ENCODE results near the gene PHF20. TPM values are rescaled to one million over a fixed set of nuclear protein-coding genes. Genes with fewer than 3 reads are reported as not detected.

PHF20 gene
- total RNA-seq, 1 donor from 2014 or later, result 109 TPM

DNA sequence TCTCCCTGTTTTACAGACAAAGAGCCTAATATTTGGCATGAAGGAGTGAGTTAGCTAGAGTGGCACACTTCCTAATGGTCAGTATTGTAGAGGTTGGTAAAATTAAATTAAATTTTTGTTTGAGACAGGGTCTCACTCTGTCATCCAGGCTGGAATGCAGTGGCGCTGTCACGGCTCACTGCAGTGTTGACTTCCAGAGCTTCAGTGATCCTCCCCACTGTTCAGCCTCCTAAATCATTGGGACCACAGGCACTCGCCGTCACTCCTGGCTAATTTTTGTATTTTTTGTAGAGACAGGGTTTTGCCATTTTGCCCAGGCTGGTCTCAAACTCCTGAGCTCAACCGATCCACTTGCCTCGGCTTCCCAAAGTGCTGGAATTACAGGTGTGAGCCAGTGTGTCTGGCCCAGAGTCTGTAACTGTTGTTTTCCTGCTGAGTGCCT, 111.5 kb downstream of the PHF20 start:
- intact Hi-C loops (cut with DNase I), result loop anchor here (1.0 to 2.0 kb wide), 2 partner anchors 12 to 33 kb away; no protein-coding TSS in a partner anchor
- peak overlapping the region; percentile 89 to 97 for H3K27ac ChIP-seq
- no peaks in the 10 kb centered on the region for H3K36me3 ChIP-seq
- no peak for TF ChIP-seq CTCF (IDR thresholded peaks at IDR 0.05)
- H3K27me3 ChIP-seq, result no peaks in the 10 kb centered on the region
- DNase-seq (ENCODE audit: low spot score in 2 of 2), result no peak
- H3K4me3 ChIP-seq, result peak overlapping the region in 1 of 2 donors; percentile 39
- H3K4me1 ChIP-seq, result peaks cover 0 to 7% of the 10 kb centered on the region in 2 donors
- H3K9me3 ChIP-seq, result no peaks in the 10 kb centered on the region

DNA sequence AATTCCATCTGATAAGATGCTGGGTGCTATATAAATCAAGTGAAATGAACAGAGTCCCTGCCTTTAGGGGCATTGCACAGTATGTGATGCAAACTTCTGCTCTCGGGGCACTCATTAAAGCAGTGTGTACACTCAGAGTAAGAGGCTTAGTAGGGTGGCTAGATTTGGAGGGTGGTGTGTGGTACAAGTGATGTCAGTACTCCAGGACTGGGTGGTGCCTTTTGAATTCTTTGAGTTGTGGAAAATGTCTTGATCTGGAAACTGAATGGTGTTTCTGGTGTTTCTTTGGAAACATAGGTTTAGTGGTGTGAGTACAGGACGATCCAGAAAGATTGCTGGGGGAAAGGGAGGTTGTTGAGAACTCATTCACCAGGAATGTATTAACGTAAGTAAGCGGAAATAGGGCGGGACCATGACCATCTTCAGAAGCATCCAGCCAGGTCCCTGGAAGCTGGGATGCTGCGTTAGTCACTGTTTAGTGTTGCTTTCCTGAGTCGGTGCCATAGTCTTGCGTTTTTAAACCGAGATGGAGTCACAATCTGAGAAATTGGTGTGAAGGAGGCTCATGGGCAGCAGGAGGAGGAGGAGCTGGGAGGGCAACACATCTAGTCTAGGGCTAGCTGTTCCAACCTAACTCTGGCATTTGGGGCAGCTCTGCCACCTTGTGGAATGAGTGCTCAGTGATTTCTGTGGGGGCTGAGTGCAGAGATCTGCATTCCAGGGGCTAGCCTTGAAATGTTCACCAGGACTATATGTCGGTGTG, 112.1 kb downstream of the PHF20 start:
- TF ChIP-seq CTCF (IDR thresholded peaks at IDR 0.05), result peak; percentile 68 to 82 (median 82)
- intact Hi-C loops (cut with DNase I), result loop anchor here (1.0 to 2.0 kb wide), 7 partner anchors 13 to 267 kb away; partner anchors contain the start of genes NFS1, RBM39, ROMO1 and SCAND1
- Histone ChIP-seq H3K9me3 (no peaks in the 10 kb centered on the region), H3K36me3 (no peaks in the 10 kb centered on the region), H3K27me3 (no peaks in the 10 kb centered on the region), H3K4me1 (peaks cover 0 to 7% of the 10 kb centered on the region in 2 donors), H3K27ac (peak overlapping the region; percentile 89 to 97), H3K4me3 (peak overlapping the region in 1 of 2 donors; percentile 39)
- DNase-seq (ENCODE audit: low spot score in 2 of 2), result peak; percentile 56 to 97

DNA sequence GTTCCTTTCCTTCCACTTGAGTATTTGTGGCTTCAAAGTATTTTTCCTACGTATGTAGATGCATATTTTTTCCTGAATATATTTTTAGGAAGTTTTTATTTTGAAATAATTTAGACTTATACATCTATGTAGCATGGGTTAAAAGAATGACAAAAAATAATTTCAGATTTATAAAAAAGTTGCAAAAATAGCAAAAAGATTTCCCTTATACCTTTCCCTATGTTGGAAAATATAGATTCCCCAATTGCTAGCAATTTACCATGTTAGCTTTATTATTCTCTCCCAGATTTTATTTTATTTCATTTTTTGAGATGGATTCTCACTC, 112.7 kb downstream of the PHF20 start:
- peak in 1 of 3 experiments; percentile 4 for TF ChIP-seq CTCF (IDR thresholded peaks at IDR 0.05)
- peak overlapping the region in 1 of 2 donors; percentile 39 for H3K4me3 ChIP-seq

DNA sequence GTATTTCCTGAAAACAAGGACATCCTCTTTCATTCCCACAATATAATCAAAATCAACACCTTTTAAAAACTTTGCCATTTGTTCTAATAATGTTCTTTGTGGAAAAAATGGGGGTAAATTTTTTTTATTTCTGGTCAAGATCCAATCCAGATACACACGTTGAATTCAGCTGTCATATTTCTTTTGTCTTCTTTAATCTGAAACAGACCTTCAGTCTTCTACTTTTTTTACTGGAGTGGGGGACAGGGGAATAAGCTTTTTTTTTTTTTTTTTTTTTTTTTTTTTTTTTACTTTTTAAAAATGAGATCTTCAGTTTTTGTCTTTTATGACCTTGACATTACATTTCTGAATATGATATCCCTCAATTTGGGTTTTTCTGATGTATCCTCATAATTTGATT, 113.4 kb downstream of the PHF20 start:
- intact Hi-C loops (cut with DNase I), result loop anchor here (2.0 kb wide), 2 partner anchors 186 to 268 kb away; partner anchors contain the start of genes NFS1 and ROMO1
- Histone ChIP-seq H3K4me3 (no peak overlapping the region), H3K36me3 (no peaks in the 10 kb centered on the region), H3K27ac (peak overlapping the region; percentile 89 to 97), H3K9me3 (no peaks in the 10 kb centered on the region), H3K4me1 (peaks cover 0 to 7% of the 10 kb centered on the region in 2 donors), H3K27me3 (no peaks in the 10 kb centered on the region)
- no peak for TF ChIP-seq CTCF (IDR thresholded peaks at IDR 0.05)
- no peak for DNase-seq (ENCODE audit: low spot score in 2 of 2)

More for the DNA sequence above, 112.7 kb downstream of the PHF20 start:
- H3K27me3 ChIP-seq, result no peaks in the 10 kb centered on the region
- DNase-seq (ENCODE audit: low spot score in 2 of 2), result no peak
- peak overlapping the region; percentile 89 to 97 for H3K27ac ChIP-seq
- peaks cover 0 to 7% of the 10 kb centered on the region in 2 donors for H3K4me1 ChIP-seq
- H3K9me3 ChIP-seq, result no peaks in the 10 kb centered on the region
- intact Hi-C loops (cut with DNase I), result loop anchor here (1.0 to 2.0 kb wide), 5 partner anchors 70 to 268 kb away; partner anchors contain the start of genes NFS1, RBM39, ROMO1 and SCAND1
- no peaks in the 10 kb centered on the region for H3K36me3 ChIP-seq

DNA sequence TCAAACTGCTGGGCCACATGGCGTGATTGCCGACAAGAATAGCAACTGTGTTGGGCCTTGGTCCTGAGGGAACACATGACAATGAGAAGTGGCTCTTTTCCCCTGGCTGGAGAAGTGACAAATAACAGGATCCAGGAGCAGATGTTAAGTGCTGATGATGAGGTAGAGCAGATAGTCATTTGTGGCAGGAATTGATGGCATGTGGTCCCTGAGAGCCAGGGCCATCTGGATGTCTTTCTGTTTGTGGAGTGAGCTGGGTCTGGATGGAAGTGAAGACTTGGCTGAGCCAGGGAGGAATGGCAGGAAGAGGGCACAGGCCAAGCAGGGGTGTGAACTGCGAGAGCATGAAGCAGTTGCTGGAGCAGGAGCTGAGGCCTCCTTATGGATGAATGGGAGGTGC, 114.7 kb downstream of the PHF20 start:
- Histone ChIP-seq H3K9me3 (no peaks in the 10 kb centered on the region), H3K4me1 (peaks cover 0 to 7% of the 10 kb centered on the region in 2 donors), H3K4me3 (no peak overlapping the region), H3K27ac (peak overlapping the region; percentile 31 to 97), H3K36me3 (peaks cover 0 to 4% of the 10 kb centered on the region in 2 donors), H3K27me3 (no peaks in the 10 kb centered on the region)
- intact Hi-C loops (cut with DNase I), result no loop called here
- DNase-seq (ENCODE audit: low spot score in 2 of 2), result no peak
- no peak for TF ChIP-seq CTCF (IDR thresholded peaks at IDR 0.05)
